Fibroblast of lung (primary cell): ENCODE measurements around the gene PRKCA.

Experiments used
- EZH2 ChIP-seq: IDR thresholded peaks from 2 replicates; pipeline ENCODE4 v1.5.1; 2012; ENCODE audit warnings: low read length, control low read depth, mild to moderate bottlenecking; ENCODE audit errors: missing control alignments
- TF ChIP-seq, protein P1 (sequence below), 2 donors: IDR thresholded peaks in 1 of 2; conservative IDR thresholded peaks in 1 of 2; 1 replicate in 1 of 2; 2 replicates in 1 of 2; pipeline ENCODE4 v1.5.1; 2011 to 2012; ENCODE audit warnings: low read length in 2 of 2, control low read depth in 1 of 2, inconsistent platforms in 1 of 2, low read depth in 1 of 2, mild to moderate bottlenecking in 1 of 2

DNA sequence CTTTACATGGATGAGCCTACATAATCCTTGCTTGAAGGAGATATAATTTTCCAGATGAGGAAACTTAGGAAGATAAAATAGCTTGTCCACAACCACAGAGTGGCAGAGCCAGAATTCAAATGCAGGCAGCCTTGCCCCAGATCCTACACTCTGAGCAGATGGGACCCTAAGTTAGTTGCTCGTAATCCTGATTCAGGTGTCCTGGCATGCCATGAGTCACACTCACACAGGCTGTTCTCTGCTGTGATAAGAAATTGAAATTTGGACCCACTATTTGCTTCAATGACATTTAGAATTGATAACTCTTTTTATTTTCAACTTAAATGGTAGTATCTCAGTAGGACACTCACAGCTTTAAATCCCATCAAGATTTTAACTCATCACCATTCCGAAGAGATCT, 381.8 kb downstream of the PRKCA start:
- TF ChIP-seq, protein P1, sequence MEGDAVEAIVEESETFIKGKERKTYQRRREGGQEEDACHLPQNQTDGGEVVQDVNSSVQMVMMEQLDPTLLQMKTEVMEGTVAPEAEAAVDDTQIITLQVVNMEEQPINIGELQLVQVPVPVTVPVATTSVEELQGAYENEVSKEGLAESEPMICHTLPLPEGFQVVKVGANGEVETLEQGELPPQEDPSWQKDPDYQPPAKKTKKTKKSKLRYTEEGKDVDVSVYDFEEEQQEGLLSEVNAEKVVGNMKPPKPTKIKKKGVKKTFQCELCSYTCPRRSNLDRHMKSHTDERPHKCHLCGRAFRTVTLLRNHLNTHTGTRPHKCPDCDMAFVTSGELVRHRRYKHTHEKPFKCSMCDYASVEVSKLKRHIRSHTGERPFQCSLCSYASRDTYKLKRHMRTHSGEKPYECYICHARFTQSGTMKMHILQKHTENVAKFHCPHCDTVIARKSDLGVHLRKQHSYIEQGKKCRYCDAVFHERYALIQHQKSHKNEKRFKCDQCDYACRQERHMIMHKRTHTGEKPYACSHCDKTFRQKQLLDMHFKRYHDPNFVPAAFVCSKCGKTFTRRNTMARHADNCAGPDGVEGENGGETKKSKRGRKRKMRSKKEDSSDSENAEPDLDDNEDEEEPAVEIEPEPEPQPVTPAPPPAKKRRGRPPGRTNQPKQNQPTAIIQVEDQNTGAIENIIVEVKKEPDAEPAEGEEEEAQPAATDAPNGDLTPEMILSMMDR (conservative IDR thresholded peaks at IDR 0.05 in 1 of 2, IDR thresholded peaks at IDR 0.05 in 1 of 2; ENCODE audit: low read depth in 1 of 2, low read length in 2 of 2): no peak
- TF ChIP-seq EZH2: no peak
